NB4 (cell line): Measurements from ENCODE around the gene PAPOLA.

Experiments used
- DNase-seq: peaks from one replicate; pipeline ENCODE4 v3.0.0; 2010; ENCODE audit warnings: low read depth
- H3K4me3 ChIP-seq: one replicate; pipeline ENCODE4 v1.5.1; 2011; ENCODE audit warnings: mild to moderate bottlenecking, low read depth, low read length, moderate library complexity
- CTCF ChIP-seq: IDR thresholded peaks from one replicate; pipeline ENCODE4 v1.5.1; 2012; ENCODE audit warnings: low read depth, low read length
- MAX ChIP-seq: IDR thresholded peaks from 2 replicates; pipeline ENCODE4 v1.6.1; 2011; ENCODE audit warnings: low read depth, low read length
- MYC ChIP-seq: IDR thresholded peaks from 2 replicates; pipeline ENCODE4 v1.6.1; 2011; ENCODE audit warnings: low read depth, low read length
- POLR2A ChIP-seq: IDR thresholded peaks from 2 replicates; pipeline ENCODE4 v1.6.1; 2011; ENCODE audit warnings: mild to moderate bottlenecking; ENCODE audit not compliant: insufficient read length; ENCODE audit errors: extremely low read depth

Gene PAPOLA

GRCh38 chr14:96571311-96571710, 69.1 kb downstream of the PAPOLA start:
- no peak overlapping the region for H3K4me3 ChIP-seq
- no peak for DNase-seq
- TF ChIP-seq POLR2A, result no peak
- TF ChIP-seq CTCF, result no peak
- no peak for TF ChIP-seq MAX
- TF ChIP-seq MYC, result no peak

GRCh38 chr14:96573473-96574100, 71.4 kb downstream of the PAPOLA start:
- TF ChIP-seq POLR2A (no peak), MYC (no peak), CTCF (no peak), MAX (no peak)
- no peak for DNase-seq
- H3K4me3 ChIP-seq, result no peak overlapping the region

GRCh38 chr14:96574171-96574632, 72.0 kb downstream of the PAPOLA start:
- no peak overlapping the region for H3K4me3 ChIP-seq

GRCh38 chr14:96574633-96575632, 72.8 kb downstream of the PAPOLA start:
- no peak for DNase-seq
- no peak overlapping the region for H3K4me3 ChIP-seq
- TF ChIP-seq MYC (no peak), CTCF (no peak), POLR2A (no peak), MAX (no peak)

More at GRCh38 chr14:96574171-96574632, 72.0 kb downstream of the PAPOLA start:
- no peak for DNase-seq
- no peak for TF ChIP-seq MAX
- no peak for TF ChIP-seq CTCF
- TF ChIP-seq POLR2A, result no peak
- no peak for TF ChIP-seq MYC

- no peak for DNase-seq
- H3K4me3 ChIP-seq, result no peak overlapping the region
- no peak for TF ChIP-seq MAX
- no peak for TF ChIP-seq MYC
- no peak for TF ChIP-seq POLR2A
- TF ChIP-seq CTCF, result no peak
Observed at GRCh38 chr14:96576359-96576758, 74.2 kb downstream of the PAPOLA start.
